K562 (cell line): Measurements from ENCODE around the gene TRIM2. TPM values are rescaled to one million over a fixed set of nuclear protein-coding genes. Genes with fewer than 3 reads are reported as not detected.

Experiments
- ATAC-seq: fragments of 200-7000 bp; cut with Tn5 transposase; 3 replicates; pipeline ENCODE4 v1.9.1; 2020; ENCODE audit warnings: moderate library complexity
- BruUV-seq: library from RNA; stranded (reverse); fragments of 400-500 nt; replicated peaks from 2 replicates; lab custom pipeline; 2021; lab: Mats Ljungman, UMichigan
- CTCF ChIA-PET: fragments of 300-600 bp; formaldehyde crosslinking; extraction: SDS; loops from one replicate; lab custom pipeline; 2021; ENCODE audit warnings: low intra/inter-chr PET ratio; lab: Yijun Ruan, JAX
- POLR2A ChIA-PET: fragments of 300-600, 350-650 bp; sonication (Branson Sonifier 250); formaldehyde crosslinking; extraction: SDS; loops from one replicate; lab custom pipeline; 2021; ENCODE audit warnings: antibody characterized with exemption, inconsistent platforms; lab: Yijun Ruan, JAX
- DNase-seq, 4 experiments: peaks; one replicate each; pipeline versions ENCODE4 v3.0.0 to v3.0.0-alpha.2; 2011 to 2018; ENCODE audit warnings: low spot score in 3 of 4, mixed read lengths in 3 of 4; ENCODE audit errors: extremely low read depth in 1 of 4
- FAIRE-seq: peaks from 2 replicates; lab custom pipeline; 2011; peaks lifted over from hg19 to GRCh38; lab: Jason Lieb, UNC
- H2AFZ ChIP-seq: 2 replicates; pipeline ENCODE4 v1.6.0; 2011; ENCODE audit warnings: low read depth, low read length, control low read depth, inconsistent platforms
- H3K27ac ChIP-seq: fragments of 200-600 bp; 3 replicates; pipeline ENCODE4 v1.8.0; 2011; ENCODE audit warnings: low read depth, mild to moderate bottlenecking, control low read depth, inconsistent platforms, low read length, moderate library complexity, mixed read lengths; ENCODE audit errors: extremely low read depth
- H3K27me3 ChIP-seq, 2 experiments: fragments of 300-600 bp in 1 of 2; 2 replicates in 1 of 2; 3 replicates in 1 of 2; pipeline versions ENCODE4 v1.6.0 to v1.8.0; 2011; ENCODE audit warnings: inconsistent platforms in 2 of 2, low read length in 2 of 2, mild to moderate bottlenecking in 1 of 2, mixed read lengths in 1 of 2, moderate library complexity in 1 of 2; ENCODE audit not compliant: control insufficient read depth in 2 of 2, insufficient read depth in 2 of 2
- H3K36me3 ChIP-seq: fragments of 300-600 bp; 3 replicates; pipeline ENCODE4 v1.8.0; 2011; ENCODE audit warnings: mild to moderate bottlenecking, low read length, inconsistent platforms; ENCODE audit not compliant: control insufficient read depth, insufficient read depth
- H3K4me1 ChIP-seq, 2 experiments: fragments of 200-600 bp in 1 of 2; replicated peaks in 1 of 2; 2 replicates in 1 of 2; 3 replicates in 1 of 2; pipeline versions ENCODE4 v1.5.1 to v1.8.0; 2011; ENCODE audit warnings: inconsistent platforms in 2 of 2, low read length in 2 of 2, mild to moderate bottlenecking in 1 of 2, mixed read lengths in 1 of 2, moderate library complexity in 1 of 2; ENCODE audit not compliant: control insufficient read depth in 2 of 2, insufficient read depth in 2 of 2
- H3K4me2 ChIP-seq: 2 replicates; pipeline ENCODE4 v1.6.1; 2011; ENCODE audit warnings: low read length, control low read depth, inconsistent platforms, mixed read lengths; ENCODE audit not compliant: insufficient read depth
- H3K4me3 ChIP-seq: fragments of 200-600 bp; sonication (generic), shearing (Covaris generic); 2 replicates; pipeline ENCODE4 v1.5.1; 2016; ENCODE audit warnings: control low read depth, inconsistent platforms
- H3K79me2 ChIP-seq: fragments of 200-600 bp; 3 replicates; pipeline ENCODE4 v1.8.0; 2011; ENCODE audit warnings: low read length, inconsistent platforms; ENCODE audit not compliant: control insufficient read depth, insufficient read depth
- H3K9ac ChIP-seq, 2 experiments: 2 replicates each; pipeline versions ENCODE4 v1.6.0 to v1.6.1; 2011; ENCODE audit warnings: low read depth in 2 of 2, low read length in 2 of 2, control low read depth in 1 of 2, inconsistent platforms in 1 of 2, mild to moderate bottlenecking in 1 of 2, mixed read lengths in 1 of 2; ENCODE audit not compliant: insufficient read depth in 1 of 2
- H3K9me1 ChIP-seq: one replicate; pipeline ENCODE4 v1.6.0; 2011; ENCODE audit warnings: inconsistent platforms, mild to moderate bottlenecking, low read length, moderate library complexity; ENCODE audit not compliant: control insufficient read depth, insufficient read depth
- H3K9me3 ChIP-seq: replicated peaks from 2 replicates; pipeline ENCODE4 v1.5.1; 2011; ENCODE audit warnings: low read depth, low read length, inconsistent platforms; ENCODE audit not compliant: control insufficient read depth, insufficient read depth
- H4K20me1 ChIP-seq: replicated peaks from 2 replicates; pipeline ENCODE4 v1.6.1; 2011; ENCODE audit warnings: low read length, inconsistent platforms, mixed read lengths; ENCODE audit not compliant: control insufficient read depth, insufficient read depth
- NFE2 ChIP-seq: IDR thresholded peaks from 2 replicates; pipeline ENCODE4 v1.6.1; 2014; ENCODE audit warnings: antibody characterized with exemption, low read depth
- ZNF75A ChIP-seq: fragments of 450-650 bp; formaldehyde crosslinking; IDR thresholded peaks from 2 replicates; pipeline ENCODE4 v1.4.0; 2020; ENCODE audit warnings: mild to moderate bottlenecking
- WGBS: fragments of 100-300 bp; shearing (Covaris generic); methylation state at CpG from one replicate; pipeline ENCODE4 v1.1.6; 2016; ENCODE audit warnings: low coverage, mixed read lengths; ENCODE audit not compliant: insufficient coverage; ENCODE audit errors: missing lambda C conversion rate; 5-methylcytosine and 5-hydroxymethylcytosine counted together
- in situ Hi-C: fragments of 300-500 bp; cut with MboI; formaldehyde crosslinking; loops from 4 replicates; pipeline ENCODE4 v1.15.0; 2018; ENCODE audit warnings: inconsistent platforms, mixed read lengths
- intact Hi-C: fragments of 100-400 bp; cut with micrococcal nuclease; formaldehyde crosslinking; loops from 2 replicates; pipeline ENCODE4 v1.14.2; 2022
- polyA plus RNA-seq, 8 experiments: library from polyadenylated mRNA; depleted of rRNA in 4 of 8; stranded (reverse) in 5 of 8; unstranded in 3 of 8; fragments of >200 nt; fragmentation: Nextera tagmentation in 2 of 8; fragmentation: Illumina TruSeq in 1 of 8; extraction: Ambion mirVana in 2 of 8; extraction: Trizol in 1 of 8; gene quantifications; 2 replicates each; pipeline versions ENCODE4 v1.2.1 to v1.2.3, GENCODE V29; 2011 to 2014; ENCODE audit warnings: inconsistent platforms in 1 of 8, missing spikeins in 1 of 8
- total RNA-seq, 7 experiments: library from RNA; depleted of rRNA in 6 of 7; stranded (reverse); fragments of >200 nt in 6 of 7; fragmentation: Illumina TruSeq in 2 of 7; extraction: Trizol in 2 of 7; gene quantifications; 2 replicates each; pipeline versions ENCODE4 v1.2.1 to v1.2.3, GENCODE V29; 2011 to 2021; ENCODE audit warnings: low replicate concordance in 1 of 7
- TF ChIP-seq, protein P1 (sequence below), 2 experiments: IDR thresholded peaks in 1 of 2; conservative IDR thresholded peaks in 1 of 2; 2 replicates each; pipeline ENCODE4 v1.6.1; 2016; ENCODE audit warnings: low read depth in 2 of 2, mild to moderate bottlenecking in 1 of 2, missing compliant biosample characterization in 1 of 2, missing genetic modification characterization in 1 of 2, moderate library complexity in 1 of 2

TRIM2 gene
- total and polyA plus RNA-seq, 9 of the 15 experiments (the other 6 are each of a cell fraction or from before 2014, with no cell fraction given) = 0.01 to 0.41 (median 0.13) TPM; not detected in 1

- TF ChIP-seq, protein P1, sequence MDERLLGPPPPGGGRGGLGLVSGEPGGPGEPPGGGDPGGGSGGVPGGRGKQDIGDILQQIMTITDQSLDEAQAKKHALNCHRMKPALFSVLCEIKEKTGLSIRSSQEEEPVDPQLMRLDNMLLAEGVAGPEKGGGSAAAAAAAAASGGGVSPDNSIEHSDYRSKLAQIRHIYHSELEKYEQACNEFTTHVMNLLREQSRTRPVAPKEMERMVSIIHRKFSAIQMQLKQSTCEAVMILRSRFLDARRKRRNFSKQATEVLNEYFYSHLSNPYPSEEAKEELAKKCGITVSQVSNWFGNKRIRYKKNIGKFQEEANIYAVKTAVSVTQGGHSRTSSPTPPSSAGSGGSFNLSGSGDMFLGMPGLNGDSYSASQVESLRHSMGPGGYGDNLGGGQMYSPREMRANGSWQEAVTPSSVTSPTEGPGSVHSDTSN (CRISPR knock-in tag; IDR thresholded peaks at IDR 0.05; ENCODE audit: low read depth) = no peak
- TF ChIP-seq, protein P1 (tag; conservative IDR thresholded peaks at IDR 0.05; ENCODE audit: low read depth) = no peak
Observed at GRCh38 chr4:153318696-153319320, 114.6 kb downstream of the TRIM2 start (continued).

DNA sequence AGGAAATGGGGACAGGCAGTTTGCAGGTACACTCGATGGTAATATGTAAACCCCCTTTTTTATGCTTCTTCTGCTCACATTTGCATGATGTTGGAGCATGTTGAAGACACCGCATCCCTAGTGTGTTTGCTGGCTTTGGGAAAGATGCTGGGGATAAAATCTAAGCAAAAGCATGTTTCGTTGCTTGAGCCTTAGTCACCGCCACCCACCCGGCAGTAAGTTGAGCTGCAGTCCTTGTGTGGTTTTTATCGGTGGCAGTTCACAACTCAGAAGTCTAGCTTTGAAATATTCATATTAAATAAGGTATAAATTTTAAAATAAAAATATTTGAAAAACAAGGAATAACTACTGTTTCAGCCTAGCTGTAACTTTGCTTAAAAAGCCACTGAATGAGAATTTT is 118.5 kb downstream of the TRIM2 start:
- BruUV-seq = no TSS peak
- H3K79me2 ChIP-seq = no peaks in the 10 kb centered on the region

More for the DNA sequence above, 118.5 kb downstream of the TRIM2 start:
- in situ Hi-C loops = loop anchor here (10.0 to 25.0 kb wide), 2 partner anchors 178 to 485 kb away; no protein-coding TSS in a partner anchor
- Histone ChIP-seq H2AFZ (no peak overlapping the region), H4K20me1 (no peaks in the 10 kb centered on the region), H3K4me3 (no peak overlapping the region), H3K36me3 (no peaks in the 10 kb centered on the region), H3K4me2 (no peak overlapping the region), H3K9me1 (no peaks in the 10 kb centered on the region), H3K27ac (no peak overlapping the region), H3K27me3 (peaks cover 9 to 16% of the 10 kb centered on the region in 2 experiments; a peak in 4 of 5 replicates), H3K9me3 (no peaks in the 10 kb centered on the region), H3K4me1 (no peaks in the 10 kb centered on the region), H3K9ac (no peak overlapping the region)
- WGBS = 1% methylated on average over 6 of the region's 6 CpGs
- no peak for FAIRE-seq
- DNase-seq = no peak
- ATAC-seq = 0 out of 3 replicates have a peak, but pooled peaks have one; percentile 43
- intact Hi-C loops = loop anchor here (10.0 kb wide), 1 partner anchor 468 kb away; no protein-coding TSS in a partner anchor
- CTCF ChIA-PET = no interaction called here
- POLR2A ChIA-PET = interaction anchor here (0.7 to 0.9 kb wide), 2 partner anchors 151 to 288 kb away, joined by 3 to 4 read pairs; no protein-coding TSS in a partner anchor
- TF ChIP-seq NFE2 = 0 out of 2 replicates have a peak, but pooled peaks have one; percentile 7
- no peak for TF ChIP-seq ZNF75A (CRISPR knock-in tag)
